Keratinocyte (primary cell): Measurements from ENCODE around the gene KCNQ2. TPM values are rescaled to one million over a fixed set of nuclear protein-coding genes. Genes with fewer than 3 reads are reported as not detected.

Experiments
- DNase-seq: peaks from one replicate; pipeline ENCODE4 v3.0.0-alpha.2; 2011; ENCODE audit warnings: low read depth, missing footprints, low spot score
- FAIRE-seq: peaks from 2 replicates; lab custom pipeline; 2011; peaks lifted over from hg19 to GRCh38; lab: Jason Lieb, UNC
- H2AFZ ChIP-seq: 2 replicates; pipeline ENCODE4 v1.6.0; 2012; ENCODE audit warnings: low read length, control low read depth, inconsistent platforms; ENCODE audit not compliant: control insufficient read depth
- H3K27ac ChIP-seq: 2 replicates; pipeline ENCODE4 v1.5.1; 2011; ENCODE audit warnings: low read length; ENCODE audit not compliant: control insufficient read depth, insufficient read depth
- H3K27me3 ChIP-seq: 3 replicates; pipeline ENCODE4 v1.6.0; 2011; ENCODE audit warnings: low read length; ENCODE audit not compliant: control insufficient read depth, insufficient read depth; ENCODE audit errors: extremely low read depth
- H3K36me3 ChIP-seq, 2 experiments: 2 replicates in 1 of 2; 3 replicates in 1 of 2; pipeline ENCODE4 v1.5.1; 2011; ENCODE audit warnings: low read length in 2 of 2, mild to moderate bottlenecking in 1 of 2; ENCODE audit not compliant: control insufficient read depth in 2 of 2, insufficient read depth in 2 of 2; ENCODE audit errors: extremely low read depth in 1 of 2
- H3K4me1 ChIP-seq: 3 replicates; pipeline ENCODE4 v1.5.1; 2011; ENCODE audit warnings: low read length; ENCODE audit not compliant: control insufficient read depth, insufficient read depth; ENCODE audit errors: extremely low read depth
- H3K4me2 ChIP-seq: 3 replicates; pipeline ENCODE4 v1.6.0; 2011; ENCODE audit warnings: low read depth, low read length; ENCODE audit not compliant: control insufficient read depth, insufficient read depth; ENCODE audit errors: extremely low read depth
- H3K4me3 ChIP-seq, 3 experiments: fragments of 200-600 bp in 1 of 3; sonication (generic) in 1 of 3; 2 replicates in 2 of 3; 3 replicates in 1 of 3; pipeline ENCODE4 v1.5.1; 2011 to 2016; ENCODE audit warnings: low read length in 3 of 3, mild to moderate bottlenecking in 3 of 3, control low read depth in 2 of 3, inconsistent platforms in 1 of 3, low read depth in 1 of 3, mixed read lengths in 1 of 3, mixed run types in 1 of 3, moderate library complexity in 1 of 3; ENCODE audit not compliant: control insufficient read depth in 2 of 3, insufficient read depth in 2 of 3; ENCODE audit errors: extremely low read depth in 1 of 3
- H3K79me2 ChIP-seq: 2 replicates; pipeline ENCODE4 v1.6.0; 2012; ENCODE audit warnings: low read length; ENCODE audit not compliant: control insufficient read depth, insufficient read depth
- H3K9ac ChIP-seq: 3 replicates; pipeline ENCODE4 v1.6.0; 2011; ENCODE audit warnings: low read length; ENCODE audit not compliant: control insufficient read depth, insufficient read depth; ENCODE audit errors: extremely low read depth
- H3K9me1 ChIP-seq: 3 replicates; pipeline ENCODE4 v1.6.0; 2011; ENCODE audit warnings: low read length; ENCODE audit not compliant: control insufficient read depth, insufficient read depth; ENCODE audit errors: extremely low read depth
- H3K9me3 ChIP-seq: 2 replicates; pipeline ENCODE4 v1.5.1; 2012; ENCODE audit warnings: low read depth, low read length; ENCODE audit not compliant: control insufficient read depth
- H4K20me1 ChIP-seq: 3 replicates; pipeline ENCODE4 v1.6.0; 2011; ENCODE audit warnings: low read length; ENCODE audit not compliant: control insufficient read depth, insufficient read depth; ENCODE audit errors: extremely low read depth
- CTCF ChIP-seq, 3 experiments: IDR thresholded peaks in 1 of 3; conservative IDR thresholded peaks in 1 of 3; optimal IDR thresholded peaks in 1 of 3; 2 replicates in 2 of 3; 3 replicates in 1 of 3; pipeline versions ENCODE3 to v1.5.1; 2011; ENCODE audit warnings: low read length in 3 of 3, mild to moderate bottlenecking in 3 of 3, moderate library complexity in 2 of 3, control low read depth in 1 of 3, inconsistent platforms in 1 of 3; ENCODE audit not compliant: insufficient read depth in 2 of 3; ENCODE audit errors: extremely low read depth in 1 of 3
- EZH2 ChIP-seq: IDR thresholded peaks from one replicate; pipeline ENCODE4 v1.6.1; 2012; ENCODE audit warnings: inconsistent platforms, mild to moderate bottlenecking, low read length, moderate library complexity
- dilution Hi-C: fragments of 300-500 bp; cut with MboI; formaldehyde crosslinking; loops from one replicate; pipeline ENCODE4 v1.7.0; 2020; ENCODE audit warnings: low sequenced_read_pairs; ENCODE audit not compliant: extremely low pct_ligation_motif_present
- polyA plus RNA-seq, 5 experiments: library from polyadenylated mRNA; depleted of rRNA in 3 of 5; stranded (reverse) in 3 of 5; stranded (forward) in 1 of 5; unstranded in 1 of 5; fragments of >200 nt; gene quantifications; 1 replicate in 1 of 5; 2 replicates in 3 of 5; 3 replicates in 1 of 5; pipeline versions ENCODE4 v1.2.1 to v1.2.3, GENCODE V29; 2011 to 2012; ENCODE audit warnings: missing spikeins in 2 of 5, low read depth in 1 of 5, low replicate concordance in 1 of 5

KCNQ2 gene
- polyA plus RNA-seq, 1 donor (not counting 4 experiments of a cell fraction or from before 2014, with no cell fraction given) = not detected

- Histone ChIP-seq H3K4me1 (no peaks in the 10 kb centered on the region), H3K9me3 (no peaks in the 10 kb centered on the region), H3K9me1 (no peaks in the 10 kb centered on the region), H2AFZ (no peak overlapping the region), H3K4me3 (no peak overlapping the region), H3K27me3 (no peaks in the 10 kb centered on the region), H3K36me3 (no peaks in the 10 kb centered on the region), H3K79me2 (no peaks in the 10 kb centered on the region), H3K9ac (no peak overlapping the region), H3K27ac (no peak overlapping the region), H4K20me1 (no peaks in the 10 kb centered on the region), H3K4me2 (no peak overlapping the region)
- TF ChIP-seq CTCF (optimal IDR thresholded peaks at IDR 0.05 in 1 of 3, IDR thresholded peaks at IDR 0.05 in 1 of 3, conservative IDR thresholded peaks at IDR 0.05 in 1 of 3; ENCODE audit: extremely low read depth in 1 of 3, insufficient read depth in 2 of 3, low read length in 3 of 3) (no peak), EZH2 (no peak)
- FAIRE-seq = no peak
- dilution Hi-C loops = no loop called here
- no peak for DNase-seq
Measured at GRCh38 chr20:63439866-63440265, 32.6 kb downstream of the KCNQ2 start.

GRCh38 chr20:63438121-63438520 is 34.3 kb downstream of the KCNQ2 start:
- Histone ChIP-seq H3K27me3 (no peaks in the 10 kb centered on the region), H3K79me2 (no peaks in the 10 kb centered on the region), H3K4me1 (no peaks in the 10 kb centered on the region), H3K27ac (no peak overlapping the region), H3K9ac (no peak overlapping the region), H3K4me2 (no peak overlapping the region), H4K20me1 (no peaks in the 10 kb centered on the region), H3K4me3 (no peak overlapping the region), H3K9me3 (no peaks in the 10 kb centered on the region), H3K36me3 (no peaks in the 10 kb centered on the region), H2AFZ (no peak overlapping the region), H3K9me1 (no peaks in the 10 kb centered on the region)
- TF ChIP-seq EZH2 (no peak), CTCF (optimal IDR thresholded peaks at IDR 0.05 in 1 of 3, IDR thresholded peaks at IDR 0.05 in 1 of 3, conservative IDR thresholded peaks at IDR 0.05 in 1 of 3; ENCODE audit: extremely low read depth in 1 of 3, insufficient read depth in 2 of 3, low read length in 3 of 3) (no peak)
- dilution Hi-C loops = no loop called here
- DNase-seq (no peak), FAIRE-seq (no peak)
